PC-9 (cell line): ENCODE results near the gene AXIN2.

Experiments
- EZH2 ChIP-seq: fragments of 200-600 bp; sonication (generic); IDR thresholded peaks from 2 replicates; pipeline ENCODE4 v1.8.0; 2017; ENCODE audit warnings: antibody characterized with exemption, low read depth
- TF ChIP-seq, protein P1 (sequence below): fragments of 200-600 bp; sonication (generic); conservative IDR thresholded peaks from 2 replicates; pipeline ENCODE4 v1.6.1; 2017; ENCODE audit warnings: mixed run types, antibody characterized with exemption, mild to moderate bottlenecking, moderate library complexity

DNA sequence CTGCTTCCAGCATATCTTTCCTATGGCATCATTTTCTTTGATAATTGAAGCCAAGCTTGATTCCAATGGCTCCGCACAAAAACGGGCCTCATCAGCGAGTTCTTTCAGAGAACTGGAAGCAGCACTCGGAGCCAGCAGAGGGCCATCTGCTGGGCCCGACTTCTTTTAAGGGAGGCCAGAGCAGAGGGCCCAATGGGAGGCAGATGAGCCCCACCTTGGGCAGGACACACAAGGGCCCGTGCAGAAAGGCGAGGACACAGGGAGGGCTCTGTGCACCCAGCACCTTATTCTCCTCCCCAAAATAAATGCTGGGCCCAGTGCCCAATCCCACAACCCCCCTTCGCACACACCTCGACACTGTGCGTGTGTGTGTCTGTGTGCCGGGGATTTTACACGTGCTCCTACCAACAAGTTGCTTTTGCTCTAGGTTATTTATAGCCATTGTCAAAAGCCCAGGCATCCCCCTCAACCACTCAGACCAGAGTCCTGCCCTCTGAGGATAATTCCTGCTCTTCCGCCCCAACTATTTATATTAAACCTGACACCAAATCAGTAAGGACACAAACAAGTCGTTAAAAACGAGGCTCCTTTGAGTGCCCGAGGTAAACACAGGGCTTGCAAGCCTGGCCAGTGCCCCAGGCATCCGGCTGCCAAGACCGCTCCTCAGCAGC, 6.8 kb downstream of the AXIN2 start:
- no peak for TF ChIP-seq EZH2
- TF ChIP-seq, protein P1, sequence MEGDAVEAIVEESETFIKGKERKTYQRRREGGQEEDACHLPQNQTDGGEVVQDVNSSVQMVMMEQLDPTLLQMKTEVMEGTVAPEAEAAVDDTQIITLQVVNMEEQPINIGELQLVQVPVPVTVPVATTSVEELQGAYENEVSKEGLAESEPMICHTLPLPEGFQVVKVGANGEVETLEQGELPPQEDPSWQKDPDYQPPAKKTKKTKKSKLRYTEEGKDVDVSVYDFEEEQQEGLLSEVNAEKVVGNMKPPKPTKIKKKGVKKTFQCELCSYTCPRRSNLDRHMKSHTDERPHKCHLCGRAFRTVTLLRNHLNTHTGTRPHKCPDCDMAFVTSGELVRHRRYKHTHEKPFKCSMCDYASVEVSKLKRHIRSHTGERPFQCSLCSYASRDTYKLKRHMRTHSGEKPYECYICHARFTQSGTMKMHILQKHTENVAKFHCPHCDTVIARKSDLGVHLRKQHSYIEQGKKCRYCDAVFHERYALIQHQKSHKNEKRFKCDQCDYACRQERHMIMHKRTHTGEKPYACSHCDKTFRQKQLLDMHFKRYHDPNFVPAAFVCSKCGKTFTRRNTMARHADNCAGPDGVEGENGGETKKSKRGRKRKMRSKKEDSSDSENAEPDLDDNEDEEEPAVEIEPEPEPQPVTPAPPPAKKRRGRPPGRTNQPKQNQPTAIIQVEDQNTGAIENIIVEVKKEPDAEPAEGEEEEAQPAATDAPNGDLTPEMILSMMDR, result no peak
